NCI-H1930 (cell line): ENCODE data around the gene KCNAB3.

ENCODE experiments used
- DNase-seq, 2 experiments: peaks; one replicate each; lab custom pipeline; 2025; lab: John Stamatoyannopoulos, UW

Gene KCNAB3

GRCh38 chr17:7875804-7876370, 53.8 kb downstream of the KCNAB3 start:
- no peak for DNase-seq

GRCh38 chr17:7873051-7873450, 56.6 kb downstream of the KCNAB3 start:
- no peak for DNase-seq
